ENCODE measurements around the gene CIZ1. TPM values are rescaled to one million over a fixed set of nuclear protein-coding genes. Genes with fewer than 3 reads are reported as not detected.

CIZ1 gene
- total RNA-seq, 4 donors from 2014 or later = 46.0 to 103 (median 59.9) TPM

DNA sequence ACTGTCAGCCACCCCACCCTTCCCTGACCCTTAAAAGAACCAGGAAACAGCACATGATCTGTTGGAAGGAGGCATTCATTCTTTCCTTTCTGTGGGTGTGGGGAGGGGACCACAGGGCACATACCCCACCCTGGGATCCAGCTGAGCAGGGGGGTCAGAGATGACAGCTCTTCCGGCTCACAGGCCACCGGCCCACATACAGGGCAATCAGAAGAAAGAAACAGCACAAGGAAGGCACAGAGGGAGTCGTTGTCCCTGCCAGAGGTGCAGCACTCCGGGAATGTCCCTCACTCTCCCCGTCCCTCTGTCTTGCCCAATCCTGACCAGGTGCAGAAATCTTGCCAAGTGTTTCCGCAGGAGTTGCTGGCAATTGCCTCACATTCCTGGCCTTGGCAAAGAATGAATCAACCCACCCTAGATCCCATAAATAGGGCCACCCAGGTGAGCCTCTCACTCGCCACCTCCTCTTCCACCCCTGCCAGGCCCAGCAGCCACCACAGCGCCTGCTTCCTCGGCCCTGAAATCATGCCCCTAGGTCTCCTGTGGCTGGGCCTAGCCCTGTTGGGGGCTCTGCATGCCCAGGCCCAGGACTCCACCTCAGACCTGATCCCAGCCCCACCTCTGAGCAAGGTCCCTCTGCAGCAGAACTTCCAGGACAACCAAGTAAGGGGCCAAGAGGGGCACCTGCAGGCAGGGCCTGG, 42.2 kb downstream of the CIZ1 start, which contains the start of gene LCN2:
TSS of gene LCN2 (plus strand) at position 453 of the 701 bp plus-strand sequence. CDS start at position 526, 73 bp downstream.
- TF ChIP-seq, protein P1, sequence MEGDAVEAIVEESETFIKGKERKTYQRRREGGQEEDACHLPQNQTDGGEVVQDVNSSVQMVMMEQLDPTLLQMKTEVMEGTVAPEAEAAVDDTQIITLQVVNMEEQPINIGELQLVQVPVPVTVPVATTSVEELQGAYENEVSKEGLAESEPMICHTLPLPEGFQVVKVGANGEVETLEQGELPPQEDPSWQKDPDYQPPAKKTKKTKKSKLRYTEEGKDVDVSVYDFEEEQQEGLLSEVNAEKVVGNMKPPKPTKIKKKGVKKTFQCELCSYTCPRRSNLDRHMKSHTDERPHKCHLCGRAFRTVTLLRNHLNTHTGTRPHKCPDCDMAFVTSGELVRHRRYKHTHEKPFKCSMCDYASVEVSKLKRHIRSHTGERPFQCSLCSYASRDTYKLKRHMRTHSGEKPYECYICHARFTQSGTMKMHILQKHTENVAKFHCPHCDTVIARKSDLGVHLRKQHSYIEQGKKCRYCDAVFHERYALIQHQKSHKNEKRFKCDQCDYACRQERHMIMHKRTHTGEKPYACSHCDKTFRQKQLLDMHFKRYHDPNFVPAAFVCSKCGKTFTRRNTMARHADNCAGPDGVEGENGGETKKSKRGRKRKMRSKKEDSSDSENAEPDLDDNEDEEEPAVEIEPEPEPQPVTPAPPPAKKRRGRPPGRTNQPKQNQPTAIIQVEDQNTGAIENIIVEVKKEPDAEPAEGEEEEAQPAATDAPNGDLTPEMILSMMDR (IDR thresholded peaks at IDR 0.05; ENCODE audit: low read depth) = no peak

DNA sequence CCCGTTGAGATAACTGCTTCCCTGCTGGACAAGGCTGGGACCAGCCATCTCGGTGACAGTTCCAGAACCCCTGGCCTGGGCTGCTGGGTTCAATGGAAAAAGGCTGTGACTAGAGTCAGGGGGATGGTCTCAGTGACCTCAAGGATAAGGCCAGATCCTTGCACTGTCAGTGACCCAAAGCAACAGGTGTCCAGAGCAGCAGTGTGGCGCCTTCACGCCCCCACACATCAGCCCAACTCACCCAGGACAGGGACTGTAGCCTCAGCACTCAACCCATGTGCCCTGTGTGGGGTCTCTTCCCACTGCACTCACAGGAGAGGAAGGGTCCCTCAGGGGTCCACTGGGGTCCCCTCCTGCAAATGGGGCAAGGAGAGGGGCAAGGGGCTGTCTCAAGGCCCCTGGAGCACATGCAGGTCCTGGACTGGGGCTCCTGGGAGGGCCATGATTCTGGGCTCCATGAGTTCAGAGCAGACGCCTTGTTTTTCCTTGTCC, 42.8 kb downstream of the CIZ1 start:
- TF ChIP-seq, protein P1 (IDR thresholded peaks at IDR 0.05; ENCODE audit: low read depth) = no peak

DNA sequence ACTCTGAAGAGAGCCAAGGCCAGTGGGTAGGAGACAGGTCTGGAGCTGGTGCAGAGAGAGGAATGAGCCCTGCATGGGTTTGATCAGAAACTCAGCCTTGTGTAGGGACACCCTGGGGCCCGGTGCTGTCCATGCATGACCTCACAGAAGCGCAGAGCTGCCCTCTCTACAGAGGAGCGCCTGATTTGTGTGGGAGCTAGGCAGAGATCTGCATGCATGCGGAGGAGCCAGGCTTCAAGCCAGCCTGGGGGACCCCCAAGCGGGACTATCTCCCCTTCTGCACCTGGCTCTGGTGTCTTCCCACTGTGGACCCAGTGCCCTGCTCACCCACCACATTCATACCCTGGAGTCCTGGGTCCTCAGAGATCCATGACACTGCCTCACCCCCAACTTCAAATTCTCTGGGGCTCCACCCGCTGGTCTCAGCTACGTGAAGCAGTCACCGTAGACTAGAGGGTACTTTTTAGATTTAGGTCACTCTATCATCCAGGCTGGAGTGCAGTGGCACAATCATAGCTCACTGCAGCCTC, 44.7 kb downstream of the CIZ1 start:
- TF ChIP-seq, protein P1 (IDR thresholded peaks at IDR 0.05; ENCODE audit: low read depth) = no peak

DNA sequence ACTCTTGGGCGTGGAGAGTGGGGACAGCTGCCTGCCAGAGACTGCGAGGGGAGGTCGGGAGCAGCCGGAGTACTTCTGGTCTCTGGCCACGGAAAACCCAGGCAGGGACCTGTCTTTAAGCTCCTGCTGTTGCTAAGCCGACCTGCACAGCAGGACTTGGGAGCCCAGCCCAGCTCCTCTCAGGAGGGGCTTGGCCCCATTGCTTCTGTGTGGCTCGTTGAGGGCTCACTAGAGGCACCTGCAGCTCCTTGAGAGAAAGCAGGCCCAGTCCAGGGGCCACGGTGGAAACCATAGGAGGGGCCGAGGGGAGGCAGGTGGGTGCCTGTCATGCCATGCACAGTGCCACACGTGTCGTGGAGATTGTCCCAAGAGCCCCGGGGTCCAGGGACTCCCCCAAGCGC, 45.4 kb downstream of the CIZ1 start:
- TF ChIP-seq, protein P1 (IDR thresholded peaks at IDR 0.05; ENCODE audit: low read depth) = no peak

DNA sequence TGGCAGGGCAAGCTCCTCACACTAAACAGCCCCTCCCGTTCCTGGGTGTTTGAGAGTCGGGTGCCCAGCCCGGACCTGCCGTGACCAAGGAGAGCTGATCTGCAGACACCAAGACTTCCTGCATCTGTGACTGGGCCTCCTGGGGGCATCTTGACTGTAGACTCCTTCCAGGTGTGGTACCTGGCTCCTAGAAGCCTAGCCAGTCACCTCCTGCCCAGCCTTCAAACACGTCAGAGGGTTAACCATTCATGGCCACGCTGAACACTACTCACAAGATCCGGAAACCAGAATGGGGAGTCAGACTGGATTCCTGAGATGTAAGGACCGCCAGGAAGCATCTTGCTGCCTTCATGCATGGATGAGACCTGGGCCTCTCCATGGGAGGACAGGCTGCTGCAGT, 45.8 kb downstream of the CIZ1 start:
- TF ChIP-seq, protein P1 (IDR thresholded peaks at IDR 0.05; ENCODE audit: low read depth) = no peak

DNA sequence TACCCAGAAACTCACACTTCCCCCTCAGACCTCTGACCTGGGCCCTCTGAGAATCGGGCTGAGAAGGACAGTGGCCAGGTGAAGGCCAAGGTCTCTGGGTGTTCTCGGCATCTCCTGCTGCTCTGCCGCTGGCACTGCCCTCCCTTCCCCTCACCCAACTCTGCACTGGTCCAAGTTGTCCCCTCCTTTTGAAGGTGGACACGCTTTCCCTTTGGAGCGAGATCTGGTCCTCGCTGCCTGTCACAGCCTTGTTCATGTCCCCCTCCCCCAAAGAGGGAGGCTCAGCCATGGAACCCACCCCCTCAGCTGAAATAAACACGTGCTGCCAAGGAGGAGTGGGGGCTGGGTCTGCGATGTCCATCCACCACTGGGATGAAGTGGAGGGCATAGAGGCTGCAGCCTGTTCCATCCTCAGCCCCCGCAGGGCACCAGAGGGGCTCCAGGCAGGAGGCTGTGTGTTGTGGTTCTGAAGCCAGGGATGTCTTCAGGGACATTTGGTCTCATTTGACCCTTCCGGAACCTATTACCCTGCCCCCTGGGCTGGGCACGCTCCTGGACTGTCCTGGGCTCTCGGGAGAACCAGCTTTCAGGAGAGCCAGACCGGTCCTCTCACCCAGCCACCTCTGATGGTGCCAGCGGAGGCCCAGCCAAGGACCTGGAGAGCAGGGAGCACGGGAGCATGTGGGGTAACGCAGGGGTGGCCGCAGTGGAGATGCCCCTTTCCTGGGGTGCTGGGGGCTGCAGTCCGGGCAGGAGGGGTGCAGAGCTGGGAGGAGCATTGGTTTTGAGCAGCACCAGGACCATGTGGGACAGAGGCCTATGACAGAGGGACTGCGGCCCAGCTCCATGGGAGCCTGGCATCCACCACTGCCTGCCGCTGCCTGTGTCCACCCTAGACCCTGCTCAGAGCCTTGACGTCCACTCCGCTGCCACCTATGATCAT, 46.9 kb downstream of the CIZ1 start:
- TF ChIP-seq, protein P1 (IDR thresholded peaks at IDR 0.05; ENCODE audit: low read depth) = no peak
